HG03558 (cell line): ENCODE results near the gene MMUT.
"Not testable (repeated sequence)": the region's sequence is repeated elsewhere in the genome, so short reads cannot be mapped to it uniquely, and the experiment has no call there.

ENCODE experiments used
- ATAC-seq: cut with Tn5 transposase; IDR thresholded peaks from one replicate; pipeline ENCODE4 v1.9.1; 2021; ENCODE audit warnings: moderate number of reproducible peaks; ENCODE audit not compliant: unreplicated experiment; ENCODE audit errors: extremely low read depth

MMUT gene

GRCh38 chr6:49462927-49463611 is at the start of gene MMUT, which contains the start of gene CENPQ:
Gene MMUT (minus strand): TSS chr6:49463253. CDS start chr6:49459466, 3,787 bp downstream.
Gene CENPQ (plus strand): TSS chr6:49463370. CDS start chr6:49470177, 6,807 bp downstream.
- peak; percentile 97 for ATAC-seq

GRCh38 chr6:49509342-49509741 is 46.3 kb upstream of the MMUT start:
- ATAC-seq: no peak

GRCh38 chr6:49506569-49507111 is 43.6 kb upstream of the MMUT start:
- ATAC-seq: no peak

GRCh38 chr6:49504666-49505065 is 41.6 kb upstream of the MMUT start:
- no peak for ATAC-seq

- ATAC-seq: no peak
Observed at GRCh38 chr6:49499623-49500022, 36.6 kb upstream of the MMUT start, which contains the start of gene GLYATL3. Gene GLYATL3 (plus strand): TSS chr6:49499923. CDS start chr6:49511991, 12,068 bp downstream.

DNA sequence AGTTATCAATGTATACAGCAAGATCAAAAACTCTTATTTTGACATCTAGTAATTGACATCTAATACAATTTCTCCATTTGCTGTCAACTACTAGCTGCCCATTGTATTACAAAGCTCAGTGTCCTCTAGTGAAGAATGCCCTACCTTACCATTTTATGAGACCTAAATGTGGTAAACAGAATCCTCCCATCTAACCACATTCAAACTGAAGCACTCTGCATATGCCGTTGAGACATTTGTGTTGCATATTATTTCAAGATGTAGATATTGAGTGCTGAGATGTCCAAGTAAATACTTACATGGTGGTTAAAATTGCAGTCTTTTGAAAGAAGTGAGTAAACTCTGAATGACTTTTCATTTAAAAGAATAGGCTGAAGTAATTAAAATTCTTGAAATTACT is 36.1 kb upstream of the MMUT start:
- no peak for ATAC-seq

GRCh38 chr6:49497304-49497703 is 34.3 kb upstream of the MMUT start:
- ATAC-seq: no peak

DNA sequence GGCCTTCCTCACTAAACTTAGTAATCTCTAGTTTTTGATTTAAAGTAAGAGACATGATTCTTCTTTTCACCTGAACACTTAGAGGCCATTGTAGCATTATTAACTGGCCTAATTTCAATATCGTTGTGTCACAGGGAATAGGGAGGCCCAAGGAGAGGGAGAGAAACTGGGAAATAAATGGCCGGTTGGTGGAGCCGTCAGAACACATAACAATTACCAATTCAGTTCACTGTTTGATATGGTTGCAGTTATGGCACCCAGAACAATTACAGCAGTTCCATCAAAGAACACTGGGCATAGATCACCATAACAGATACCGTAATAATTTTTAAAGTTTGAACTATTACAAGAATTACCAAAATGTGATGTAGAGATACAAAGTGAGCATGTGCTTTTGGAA is 27.6 kb upstream of the MMUT start:
- no peak for ATAC-seq

DNA sequence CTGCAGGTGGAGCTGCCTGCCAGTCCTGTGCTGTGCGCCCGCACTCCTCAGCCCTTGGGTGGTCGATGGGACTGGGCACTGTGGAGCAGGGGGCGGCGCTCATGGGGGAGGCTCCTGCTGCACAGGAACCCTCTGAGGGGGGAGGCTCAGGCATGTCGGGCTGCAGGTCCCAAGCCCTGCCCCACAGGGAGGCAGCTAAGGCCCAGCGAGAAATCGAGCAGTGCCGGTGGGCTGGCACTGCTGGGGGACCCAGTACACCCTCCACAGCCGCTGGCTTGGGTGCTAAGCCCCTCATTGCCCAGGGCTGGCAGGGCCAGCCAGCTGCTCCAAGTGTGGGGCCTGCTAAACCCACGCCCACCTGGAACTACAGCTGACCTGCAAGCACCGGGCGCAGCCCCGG is 20.3 kb upstream of the MMUT start:
- not testable (repeated sequence) for ATAC-seq

- ATAC-seq: not testable (repeated sequence)
Observed at GRCh38 chr6:49481846-49482245, 18.8 kb upstream of the MMUT start.

DNA sequence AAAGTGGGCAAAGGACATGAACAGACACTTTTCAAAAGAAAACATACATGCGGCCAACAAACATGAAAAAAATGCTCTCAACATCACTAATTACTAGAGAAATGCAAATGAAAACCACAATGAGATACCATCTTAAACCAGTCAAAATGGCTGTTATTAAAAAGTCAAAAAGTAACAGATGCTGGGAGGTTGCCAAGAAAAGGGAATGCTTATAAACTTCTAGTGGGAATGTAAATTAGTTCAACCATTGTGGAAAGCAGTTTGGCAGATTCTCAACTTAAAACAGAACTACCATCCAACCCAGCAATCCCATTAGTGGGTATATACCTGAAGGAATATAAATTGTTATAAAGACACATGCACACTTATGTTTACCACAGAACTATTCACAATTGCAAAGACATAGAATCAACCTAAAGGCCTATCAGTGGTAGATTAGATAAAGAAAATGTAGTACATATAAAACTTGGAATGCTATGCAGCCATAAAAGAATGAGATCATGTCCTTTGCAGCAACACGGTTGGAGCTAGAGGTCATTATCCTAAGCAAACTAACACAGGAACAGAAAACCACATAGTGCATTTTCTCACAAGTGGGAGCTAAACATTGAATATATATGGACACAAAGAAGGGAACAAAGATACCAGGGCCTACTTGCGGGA is 16.4 kb upstream of the MMUT start:
- ATAC-seq: no peak

DNA sequence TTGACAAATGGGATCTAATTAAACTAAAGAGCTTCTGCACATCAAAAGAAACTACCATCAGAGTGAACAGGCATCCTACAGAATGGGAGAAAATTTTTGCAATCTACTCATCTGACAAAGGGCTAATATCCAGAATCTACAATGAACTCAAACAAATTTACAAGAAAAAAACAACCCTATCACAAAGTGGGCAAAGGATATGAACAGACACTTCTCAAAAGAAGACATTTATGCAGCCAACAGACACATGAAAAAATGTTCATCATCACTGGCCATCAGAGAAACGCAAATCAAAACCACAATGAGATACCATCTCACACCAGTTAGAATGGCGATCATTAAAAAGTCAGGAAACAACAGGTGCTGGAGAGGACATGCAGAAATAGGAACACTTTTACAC is 13.5 kb upstream of the MMUT start:
- ATAC-seq: not testable (repeated sequence)

DNA sequence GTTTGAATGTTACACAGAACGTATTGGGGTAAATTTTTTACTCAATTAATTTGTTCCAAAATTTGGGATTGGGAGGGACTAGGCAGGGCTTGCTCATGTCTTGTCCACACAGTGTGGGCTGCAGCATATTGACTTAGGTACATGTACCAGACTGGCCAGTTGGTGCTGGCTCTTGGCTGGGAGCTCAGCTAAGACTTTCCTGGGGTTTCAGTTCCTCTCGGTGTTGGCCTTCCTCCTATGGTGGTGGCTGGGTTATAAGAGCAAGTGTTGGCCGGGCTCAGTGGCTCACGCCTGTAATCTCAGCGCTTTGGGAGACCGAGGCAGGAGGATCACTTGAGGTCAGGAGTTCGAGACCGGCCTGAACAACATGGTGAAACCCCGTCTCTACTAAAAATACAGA is 5.0 kb upstream of the MMUT start:
- no peak for ATAC-seq

DNA sequence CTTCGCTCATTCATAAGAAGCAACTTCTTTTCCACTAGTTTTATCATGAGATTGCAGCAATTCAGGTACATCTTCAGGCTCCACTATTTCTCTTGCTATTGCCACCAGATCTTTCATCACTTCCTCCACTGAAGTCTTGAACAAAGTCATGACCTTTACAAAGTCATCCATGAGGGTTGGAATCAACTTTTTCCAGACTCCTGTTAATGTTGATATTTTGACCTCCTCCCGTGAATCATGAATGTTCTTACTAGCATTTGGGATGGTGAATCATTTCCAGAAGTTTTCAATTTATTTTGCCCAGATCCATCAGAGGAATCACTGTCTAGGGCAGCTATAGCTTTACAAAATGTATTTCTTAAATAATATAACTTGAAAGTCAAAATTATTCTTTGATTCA is 1.6 kb upstream of the MMUT start:
- no peak for ATAC-seq

GRCh38 chr6:49463612-49463967 is 537 bp upstream of the MMUT start:
- no peak for ATAC-seq

- ATAC-seq: peak; percentile 6
Observed at GRCh38 chr6:49462599-49462926, 490 bp downstream of the MMUT start.

GRCh38 chr6:49462071-49462470 is 982 bp downstream of the MMUT start:
- ATAC-seq: no peak

GRCh38 chr6:49457771-49458170 is 5.3 kb downstream of the MMUT start:
- no peak for ATAC-seq

GRCh38 chr6:49454787-49455709 is 8.0 kb downstream of the MMUT start:
- peak; percentile 69 for ATAC-seq

DNA sequence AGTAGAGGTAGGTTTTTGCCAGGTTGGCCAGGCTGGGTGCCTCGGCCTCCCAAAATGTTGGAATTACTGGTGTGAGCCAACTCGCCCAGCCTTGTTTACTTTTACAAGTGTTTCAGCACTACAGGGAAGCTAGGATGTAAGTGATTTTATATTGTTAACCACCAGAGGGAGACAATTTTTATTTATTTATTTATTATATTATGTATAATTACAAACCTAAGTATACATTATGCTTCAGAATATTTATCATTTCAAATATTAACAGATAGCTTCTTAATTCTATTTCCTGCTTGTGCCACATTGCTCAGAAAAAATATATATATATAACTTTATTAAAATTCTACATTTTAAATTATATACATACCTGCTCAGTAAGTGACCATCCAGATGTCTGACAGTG is 9.8 kb downstream of the MMUT start:
- no peak for ATAC-seq

DNA sequence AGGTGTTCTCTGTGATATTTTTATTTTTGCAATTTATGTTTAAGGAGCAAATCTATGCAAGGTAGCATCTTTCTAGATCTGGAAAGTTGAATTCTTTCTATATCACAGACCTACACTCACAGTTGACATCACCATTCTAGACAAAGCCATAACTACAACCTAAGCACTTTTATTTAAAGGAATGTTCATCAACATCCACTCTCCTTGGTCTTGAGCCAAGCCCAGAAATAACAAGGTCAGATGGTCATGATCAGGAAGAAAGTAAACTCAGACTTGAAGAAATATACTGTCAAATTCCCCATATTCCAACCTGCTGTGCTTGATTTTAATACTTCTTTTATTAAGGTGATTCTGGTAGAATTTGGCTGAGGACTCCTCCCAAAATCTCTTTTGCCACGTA is 32.2 kb downstream of the MMUT start:
- no peak for ATAC-seq
